GM20431 (cell line): ENCODE measurements around the gene DISC1.
"Not testable (repeated sequence)": the region's sequence is repeated elsewhere in the genome, so short reads cannot be mapped to it uniquely, and the experiment has no call there.

Experiments used
- in situ Hi-C: fragments of 300-500 bp; cut with MseI, MboI; formaldehyde crosslinking; loops from one replicate; pipeline ENCODE4 v1.15.0; 2020; ENCODE audit warnings: low sequenced_read_pairs; ENCODE audit not compliant: unreplicated experiment

DISC1 gene

GRCh38 chr1:231966983-231967382 lies 340.4 kb downstream of the DISC1 start:
- in situ Hi-C loops: no loop called here

DNA sequence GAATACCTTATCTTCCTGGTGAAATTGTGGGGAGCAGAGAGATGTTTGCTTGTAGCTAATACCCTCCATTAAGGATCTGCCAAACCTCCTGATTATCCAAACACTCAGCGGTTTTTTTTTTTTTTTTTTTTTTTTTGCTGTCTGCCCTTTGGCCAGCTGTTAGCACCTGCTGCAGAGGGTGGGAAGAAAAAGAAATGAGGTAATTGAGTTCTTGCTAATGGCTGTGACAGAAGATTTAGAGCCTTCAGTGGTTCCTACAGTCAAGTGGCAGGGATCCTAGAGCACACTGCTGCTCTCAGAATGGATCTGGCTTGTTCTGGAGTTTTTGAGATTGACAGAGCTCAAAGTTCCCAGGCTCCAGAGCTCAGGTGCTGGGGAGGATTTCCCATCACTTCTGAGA lies 342.5 kb downstream of the DISC1 start:
- in situ Hi-C loops: no loop called here

DNA sequence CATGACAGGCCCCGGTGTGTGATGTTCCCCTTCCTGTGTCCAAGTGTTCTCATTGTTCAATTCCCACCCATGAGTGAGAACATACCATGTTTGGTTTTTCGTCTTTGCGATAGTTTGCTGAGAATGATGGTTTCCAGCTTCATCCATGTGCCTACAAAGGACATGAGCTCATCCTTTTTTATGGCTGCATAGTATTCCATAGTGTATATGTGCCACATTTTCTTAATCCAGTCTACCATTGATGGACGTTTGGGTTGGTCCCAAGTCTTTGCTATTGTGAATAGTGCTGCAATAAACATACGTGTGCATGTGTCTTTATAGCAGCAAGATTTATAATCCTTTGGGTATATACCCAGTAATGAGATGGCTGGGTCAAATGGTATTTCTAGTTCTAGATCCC lies 343.2 kb downstream of the DISC1 start:
- in situ Hi-C loops: not testable (repeated sequence)

- in situ Hi-C loops: no loop called here
These were observed 344.1 kb downstream of the DISC1 start for GRCh38 chr1:231970684-231971083.

- in situ Hi-C loops: no loop called here
These were observed 345.0 kb downstream of the DISC1 start for GRCh38 chr1:231971397-231972110.

DNA sequence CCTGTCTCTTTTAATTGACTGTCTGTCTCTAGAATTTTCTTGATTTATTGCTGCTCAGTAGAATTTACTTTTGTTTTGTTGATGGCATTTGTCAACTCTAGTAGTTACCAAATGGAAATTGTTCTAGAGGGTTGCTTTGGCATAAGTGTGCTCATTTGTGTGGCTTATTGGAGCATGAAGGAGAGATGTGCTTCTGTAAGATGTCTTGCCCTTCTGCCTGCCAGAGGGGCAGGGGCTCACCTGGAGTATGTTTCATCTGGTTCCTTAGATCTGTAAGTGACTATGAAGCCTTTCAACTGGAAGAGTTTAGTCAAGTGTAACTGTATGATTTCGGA lies 345.5 kb downstream of the DISC1 start:
- in situ Hi-C loops: no loop called here

DNA sequence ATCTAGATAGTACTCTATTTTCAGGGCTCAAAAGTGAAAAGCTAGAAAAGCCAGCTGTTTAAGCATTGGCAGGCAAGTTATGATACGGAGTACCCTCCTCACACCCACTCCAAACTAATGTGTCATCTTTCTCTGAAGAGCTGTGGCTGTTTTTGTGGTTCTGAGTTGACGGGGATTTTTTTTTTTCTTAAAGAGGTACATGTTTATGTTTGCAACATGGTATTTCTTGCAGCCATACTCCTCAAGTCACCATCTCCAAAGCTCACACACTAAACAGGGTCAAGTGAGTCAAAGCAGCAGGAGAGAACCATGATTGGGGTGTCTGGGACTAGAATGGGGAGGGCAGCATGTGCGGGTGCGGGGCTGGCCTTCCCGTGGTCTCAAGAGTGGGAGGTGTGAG lies 347.2 kb downstream of the DISC1 start:
- in situ Hi-C loops: no loop called here

DNA sequence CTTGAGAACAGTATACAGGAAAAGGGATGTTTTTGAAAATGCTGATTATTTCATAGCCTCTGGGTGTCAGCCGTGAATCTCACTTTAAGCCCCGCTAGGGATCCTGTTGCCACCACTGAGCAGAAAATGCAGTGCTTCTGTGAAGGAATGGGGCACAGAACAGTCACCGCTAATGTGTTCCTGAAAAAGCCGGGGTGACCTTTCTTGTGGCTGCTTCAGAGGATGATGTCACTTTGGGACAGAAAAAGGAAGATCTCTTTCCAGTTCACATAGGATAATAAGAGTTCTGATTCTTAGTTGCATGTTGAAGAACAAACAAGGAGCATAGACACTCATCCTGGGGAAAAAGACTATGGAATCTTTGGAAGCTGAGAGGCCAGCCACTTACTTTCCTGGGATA lies 349.6 kb downstream of the DISC1 start:
- in situ Hi-C loops: no loop called here

- in situ Hi-C loops: no loop called here
These were observed 355.1 kb downstream of the DISC1 start for GRCh38 chr1:231981675-231982074.

DNA sequence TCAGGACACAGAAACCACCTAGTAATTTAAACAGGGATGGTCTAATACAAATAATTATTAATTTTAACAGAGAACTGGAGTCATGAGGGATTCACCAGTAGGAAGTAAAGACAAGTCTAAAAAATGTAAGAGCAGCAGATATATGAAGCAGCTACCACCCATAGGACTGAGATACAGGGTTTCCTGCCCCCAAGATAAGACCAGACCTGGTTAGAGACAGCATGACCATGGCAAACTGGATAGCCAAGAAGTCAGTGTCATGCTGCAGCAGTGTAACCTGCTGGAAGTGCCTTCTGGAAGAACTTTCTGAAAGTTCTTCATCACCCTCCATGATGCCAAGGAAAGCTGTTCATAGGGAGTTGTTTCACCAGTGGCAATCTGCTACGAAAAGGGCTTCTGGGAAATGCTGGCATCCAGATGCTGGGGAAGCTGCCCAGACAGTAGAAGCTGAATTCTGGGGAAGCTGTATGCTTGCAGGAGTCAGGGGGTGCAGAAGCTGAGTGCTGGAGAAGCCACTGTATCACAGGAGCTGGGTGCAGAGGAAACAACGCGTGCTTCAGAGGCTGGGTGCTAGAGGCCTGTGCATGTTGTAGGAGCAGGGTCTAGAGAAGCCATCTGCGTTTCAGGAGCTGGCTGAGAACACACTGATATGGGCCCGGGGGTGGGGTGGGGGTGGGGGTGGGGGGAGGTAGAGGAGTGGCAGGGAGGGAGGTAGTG lies 356.4 kb downstream of the DISC1 start:
- in situ Hi-C loops: no loop called here

DNA sequence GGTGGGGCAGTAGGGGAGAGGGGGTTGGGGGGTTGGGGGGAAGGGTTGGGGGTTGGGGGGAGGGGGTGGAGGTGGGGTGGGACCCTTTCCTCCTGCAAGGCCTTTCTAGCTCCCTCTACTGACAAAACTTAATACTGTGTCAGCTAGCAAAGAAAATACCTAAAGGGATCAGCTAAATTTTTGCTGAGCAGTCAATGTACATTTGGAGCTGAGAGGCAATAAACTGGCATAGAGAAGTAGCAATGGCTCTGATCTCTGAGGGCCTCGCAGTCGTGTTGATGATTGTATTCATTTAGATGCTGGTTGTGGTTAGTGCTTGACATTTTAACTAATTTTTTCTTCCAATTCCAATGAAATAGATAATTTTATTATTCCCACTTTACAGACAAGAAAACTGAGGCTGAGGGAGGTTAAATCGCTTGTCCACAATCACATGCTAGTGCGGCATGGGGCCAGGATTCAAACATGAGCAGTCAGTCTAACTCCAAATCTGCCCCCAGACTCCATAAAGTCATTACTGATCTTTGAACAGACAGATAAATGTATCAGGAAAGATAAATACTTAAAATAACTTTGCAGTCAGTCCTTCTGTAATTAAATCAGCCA lies 357.1 kb downstream of the DISC1 start:
- in situ Hi-C loops: no loop called here

GRCh38 chr1:231985296-231986023 lies 358.9 kb downstream of the DISC1 start:
- in situ Hi-C loops: no loop called here

GRCh38 chr1:231986631-231987336 lies 360.2 kb downstream of the DISC1 start:
- in situ Hi-C loops: no loop called here

GRCh38 chr1:231990388-231990787 lies 363.8 kb downstream of the DISC1 start:
- in situ Hi-C loops: no loop called here

- in situ Hi-C loops: no loop called here
These were observed 364.6 kb downstream of the DISC1 start for GRCh38 chr1:231991231-231991630.

DNA sequence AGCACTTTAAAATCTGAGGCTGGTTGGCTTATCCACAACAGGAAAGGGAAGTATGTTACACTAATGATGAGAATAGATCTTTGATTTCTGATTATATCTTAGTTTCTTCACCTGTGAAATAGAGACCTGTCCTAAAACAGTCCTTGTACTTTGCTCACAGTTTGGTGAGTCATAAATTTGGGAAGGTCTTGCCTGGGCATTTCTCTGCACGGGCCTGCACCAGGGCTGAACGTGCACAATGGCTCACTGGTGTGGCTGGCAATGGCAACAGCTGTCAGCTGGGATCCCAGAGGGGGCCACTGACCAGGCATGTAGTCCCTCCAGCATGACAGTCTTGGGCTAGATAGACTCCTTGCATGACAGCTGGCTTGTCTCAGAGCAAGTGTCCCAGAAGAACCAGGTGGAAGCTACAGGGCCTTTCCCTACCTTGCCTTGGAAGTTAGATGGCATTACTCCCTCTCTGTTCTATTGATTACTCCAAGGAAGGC lies 367.4 kb downstream of the DISC1 start:
- in situ Hi-C loops: no loop called here

GRCh38 chr1:231998791-231999190 lies 372.2 kb downstream of the DISC1 start:
- in situ Hi-C loops: no loop called here

- in situ Hi-C loops: no loop called here
These were observed 378.7 kb downstream of the DISC1 start for GRCh38 chr1:232005300-232005699.

GRCh38 chr1:232009741-232010140 lies 383.2 kb downstream of the DISC1 start:
- in situ Hi-C loops: no loop called here

DNA sequence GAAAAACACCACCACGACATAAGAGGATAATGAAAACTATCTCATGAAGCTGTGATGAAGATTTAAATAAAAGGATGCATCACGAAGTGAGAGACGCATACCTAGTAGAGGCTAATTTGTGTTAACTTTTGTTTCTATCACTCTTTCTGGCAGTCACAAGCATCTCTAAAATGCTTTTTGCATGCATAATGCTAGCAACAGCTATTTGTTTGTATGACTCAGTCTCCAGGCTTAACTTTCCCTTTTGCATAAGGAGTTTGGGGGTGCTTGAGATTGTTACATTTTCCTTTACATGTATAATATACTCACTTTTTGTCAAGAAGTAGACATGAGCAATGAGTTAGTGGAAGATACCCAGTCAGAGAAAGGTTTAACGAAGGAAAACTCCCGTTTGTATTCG lies 385.4 kb downstream of the DISC1 start:
- in situ Hi-C loops: no loop called here
